ENCODE data around the gene ISG20L2. TPM values are rescaled to one million over a fixed set of nuclear protein-coding genes. Genes with fewer than 3 reads are reported as not detected.

Gene ISG20L2
- total RNA-seq, 3 donors from 2014 or later: 27.8 to 33.0 (median 31.0) TPM

GRCh38 chr1:156756355-156756754 is 27.8 kb upstream of the ISG20L2 start:
- TF ChIP-seq CTCF (IDR thresholded peaks at IDR 0.05): no peak
- intact Hi-C loops (cut with DNase I, micrococcal nuclease): no loop called here
- Histone ChIP-seq H3K9me3 (no peaks in the 10 kb centered on the region), H3K4me1 (ENCODE audit: low read depth) (peaks cover 10% of the 10 kb centered on the region), H3K4me3 (no peak overlapping the region), H3K36me3 (ENCODE audit: low read depth) (no peaks in the 10 kb centered on the region)
- no peak for DNase-seq
- ATAC-seq: no peak

- intact Hi-C loops (cut with DNase I, micrococcal nuclease): no loop called here
- DNase-seq: no peak
- no peaks in the 10 kb centered on the region for H3K36me3 ChIP-seq (ENCODE audit: low read depth)
- no peak overlapping the region for H3K4me3 ChIP-seq
- H3K4me1 ChIP-seq (ENCODE audit: low read depth): peaks cover 10% of the 10 kb centered on the region
- H3K9me3 ChIP-seq: no peaks in the 10 kb centered on the region
- no peak for ATAC-seq
- no peak for TF ChIP-seq CTCF (IDR thresholded peaks at IDR 0.05)
Observed at GRCh38 chr1:156755527-156755950, 27.0 kb upstream of the ISG20L2 start.

- no peak for TF ChIP-seq CTCF (IDR thresholded peaks at IDR 0.05)
- no peak for ATAC-seq
- intact Hi-C loops (cut with DNase I, micrococcal nuclease): no loop called here
- Histone ChIP-seq H3K4me3 (no peak overlapping the region), H3K4me1 (ENCODE audit: low read depth) (peaks cover 19% of the 10 kb centered on the region), H3K36me3 (ENCODE audit: low read depth) (no peaks in the 10 kb centered on the region), H3K9me3 (no peaks in the 10 kb centered on the region)
- DNase-seq: no peak
Observed at GRCh38 chr1:156754219-156754618, 25.7 kb upstream of the ISG20L2 start.

GRCh38 chr1:156752843-156753482 is 24.4 kb upstream of the ISG20L2 start:
- DNase-seq: no peak
- TF ChIP-seq CTCF (IDR thresholded peaks at IDR 0.05): no peak
- Histone ChIP-seq H3K4me3 (no peak overlapping the region), H3K9me3 (no peaks in the 10 kb centered on the region), H3K4me1 (ENCODE audit: low read depth) (peaks cover 31% of the 10 kb centered on the region), H3K36me3 (ENCODE audit: low read depth) (no peaks in the 10 kb centered on the region)
- intact Hi-C loops (cut with DNase I, micrococcal nuclease): no loop called here
- no peak for ATAC-seq

- Histone ChIP-seq H3K4me3 (peak overlapping the region; percentile 97), H3K9me3 (no peaks in the 10 kb centered on the region), H3K4me1 (ENCODE audit: low read depth) (peaks cover 37% of the 10 kb centered on the region), H3K36me3 (ENCODE audit: low read depth) (no peaks in the 10 kb centered on the region)
- intact Hi-C loops (cut with DNase I, micrococcal nuclease): no loop called here
- DNase-seq (peak; percentile 97 to 99 (median 99)), ATAC-seq (peak; percentile 81)
- no peak for TF ChIP-seq CTCF (IDR thresholded peaks at IDR 0.05)
Observed at GRCh38 chr1:156751757-156752481, 23.4 kb upstream of the ISG20L2 start.

Data from mucosa of descending colon (tissue), 3 donors.